NCI-H2196 treated with DMSO at 0.1 percent for 48 hours (cell line): ENCODE measurements around the gene C12orf57.

ENCODE experiments used
- DNase-seq: peaks from one replicate; lab custom pipeline; 2025; ENCODE audit not compliant: unreplicated experiment; lab: John Stamatoyannopoulos, UW

C12orf57 gene

DNA sequence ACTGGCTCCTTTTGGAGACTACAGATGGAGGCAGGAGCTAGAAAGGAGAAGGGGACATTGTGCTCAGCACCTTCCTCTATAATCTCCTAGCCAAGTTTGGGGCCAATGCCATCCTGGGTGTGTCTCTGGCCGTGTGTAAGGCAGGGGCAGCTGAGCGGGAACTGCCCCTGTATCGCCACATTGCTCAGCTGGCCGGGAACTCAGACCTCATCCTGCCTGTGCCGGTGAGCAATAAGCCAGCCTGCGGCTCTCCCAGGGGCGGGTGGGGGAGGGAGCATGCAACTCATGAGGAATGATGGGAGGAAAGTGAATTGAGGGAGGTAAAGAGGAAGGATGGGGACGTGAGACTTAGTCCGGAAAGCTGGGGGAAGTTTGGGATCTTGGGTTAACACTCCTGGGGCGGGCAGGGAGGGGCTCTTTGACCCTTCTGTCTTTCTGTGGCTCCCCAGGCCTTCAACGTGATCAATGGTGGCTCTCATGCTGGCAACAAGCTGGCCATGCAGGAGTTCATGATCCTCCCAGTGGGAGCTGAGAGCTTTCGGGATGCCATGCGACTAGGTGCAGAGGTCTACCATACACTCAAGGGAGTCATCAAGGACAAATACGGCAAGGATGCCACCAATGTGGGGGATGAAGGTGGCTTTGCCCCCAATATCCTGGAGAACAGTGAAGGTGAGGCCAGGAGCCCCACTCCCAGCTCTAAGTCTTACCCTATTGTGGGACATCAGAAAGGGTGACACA, 26.2 kb upstream of the C12orf57 start:
- DNase-seq: no peak

GRCh38 chr12:6919588-6919987, 24.2 kb upstream of the C12orf57 start:
- DNase-seq: no peak

DNA sequence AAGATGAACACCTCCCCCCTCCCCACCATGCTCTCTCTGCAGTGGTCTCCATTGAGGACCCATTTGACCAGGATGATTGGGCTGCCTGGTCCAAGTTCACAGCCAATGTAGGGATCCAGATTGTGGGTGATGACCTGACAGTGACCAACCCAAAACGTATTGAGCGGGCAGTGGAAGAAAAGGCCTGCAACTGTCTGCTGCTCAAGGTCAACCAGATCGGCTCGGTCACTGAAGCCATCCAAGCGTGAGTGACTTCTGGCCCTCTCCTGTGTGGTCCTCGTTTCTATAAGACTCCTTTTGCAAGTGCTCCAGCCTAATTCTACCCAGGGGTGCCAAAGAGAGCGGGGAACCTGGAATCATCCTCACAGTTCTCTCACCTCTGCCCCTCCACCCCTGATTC, 22.3 kb upstream of the C12orf57 start:
- DNase-seq: no peak

- DNase-seq: no peak
Observed at GRCh38 chr12:6921996-6922946, 21.6 kb upstream of the C12orf57 start.

- DNase-seq: no peak
Observed at GRCh38 chr12:6923003-6923732, 20.7 kb upstream of the C12orf57 start.

DNA sequence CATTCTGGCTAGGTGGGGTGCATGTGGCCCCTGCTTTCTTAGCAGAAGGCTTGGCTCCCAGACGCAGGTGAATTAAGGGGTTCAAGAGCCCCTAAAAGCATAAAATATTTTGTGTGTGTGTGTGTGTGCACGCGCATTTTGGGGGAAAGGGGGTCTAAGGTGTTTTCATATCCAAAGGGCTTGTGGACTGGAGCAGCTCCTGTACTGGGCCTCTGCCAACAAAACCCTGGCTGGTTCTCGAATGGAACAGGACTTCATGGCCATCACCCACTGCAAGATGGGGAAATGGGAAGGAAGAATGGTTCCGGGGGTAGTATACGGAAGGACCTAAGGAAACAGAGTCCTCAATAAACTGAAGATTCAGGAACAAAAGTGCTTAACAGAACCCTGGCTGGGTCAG, 20.0 kb upstream of the C12orf57 start:
- no peak for DNase-seq

GRCh38 chr12:6925239-6925539, 18.6 kb upstream of the C12orf57 start:
- DNase-seq: no peak

- DNase-seq: peak; percentile 13
Observed at GRCh38 chr12:6925540-6926279, 18.1 kb upstream of the C12orf57 start.

- peak; percentile 12 for DNase-seq
Observed at GRCh38 chr12:6927379-6928021, 16.3 kb upstream of the C12orf57 start, which contains the start of gene ATN1. Gene ATN1, plus strand, starts transcription at chr12:6927959. Its CDS starts 6,043 bp downstream, at chr12:6934002.

DNA sequence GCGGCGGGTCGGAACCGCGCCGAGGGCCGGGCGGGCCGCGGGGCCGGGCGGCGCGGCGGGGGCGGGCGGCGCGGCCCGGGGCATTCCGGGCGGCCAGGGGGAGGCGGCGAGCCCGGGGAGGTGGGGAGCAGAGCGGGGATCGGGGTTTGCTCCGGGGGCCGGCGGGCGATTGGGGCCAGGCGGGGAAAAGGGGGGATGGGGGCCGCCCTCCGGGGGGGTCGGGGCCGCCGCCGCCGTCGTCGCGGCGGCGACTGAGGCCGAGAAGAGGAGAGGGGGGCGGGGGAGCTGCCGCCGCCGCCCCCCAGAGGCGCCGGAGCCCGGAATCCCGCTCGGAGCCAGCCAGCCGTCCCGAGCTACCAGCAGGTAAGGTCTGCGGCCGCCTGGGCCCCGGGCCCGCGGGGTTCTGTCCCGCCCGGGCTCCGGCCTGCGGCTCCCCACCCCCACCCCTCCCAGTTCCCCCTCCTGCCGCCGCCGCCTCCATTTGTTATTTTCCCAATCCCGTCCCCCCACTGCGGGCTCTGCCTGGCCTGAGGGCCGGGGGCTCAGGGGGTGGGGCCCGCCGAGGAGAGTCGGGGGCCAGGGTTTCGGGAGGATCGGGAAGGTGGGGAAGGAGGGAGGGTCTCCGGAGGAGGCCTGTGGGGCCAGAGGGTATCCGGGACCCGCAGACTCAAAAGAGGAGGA, 15.7 kb upstream of the C12orf57 start:
- no peak for DNase-seq

GRCh38 chr12:6928703-6929407, 15.0 kb upstream of the C12orf57 start:
- DNase-seq: no peak

DNA sequence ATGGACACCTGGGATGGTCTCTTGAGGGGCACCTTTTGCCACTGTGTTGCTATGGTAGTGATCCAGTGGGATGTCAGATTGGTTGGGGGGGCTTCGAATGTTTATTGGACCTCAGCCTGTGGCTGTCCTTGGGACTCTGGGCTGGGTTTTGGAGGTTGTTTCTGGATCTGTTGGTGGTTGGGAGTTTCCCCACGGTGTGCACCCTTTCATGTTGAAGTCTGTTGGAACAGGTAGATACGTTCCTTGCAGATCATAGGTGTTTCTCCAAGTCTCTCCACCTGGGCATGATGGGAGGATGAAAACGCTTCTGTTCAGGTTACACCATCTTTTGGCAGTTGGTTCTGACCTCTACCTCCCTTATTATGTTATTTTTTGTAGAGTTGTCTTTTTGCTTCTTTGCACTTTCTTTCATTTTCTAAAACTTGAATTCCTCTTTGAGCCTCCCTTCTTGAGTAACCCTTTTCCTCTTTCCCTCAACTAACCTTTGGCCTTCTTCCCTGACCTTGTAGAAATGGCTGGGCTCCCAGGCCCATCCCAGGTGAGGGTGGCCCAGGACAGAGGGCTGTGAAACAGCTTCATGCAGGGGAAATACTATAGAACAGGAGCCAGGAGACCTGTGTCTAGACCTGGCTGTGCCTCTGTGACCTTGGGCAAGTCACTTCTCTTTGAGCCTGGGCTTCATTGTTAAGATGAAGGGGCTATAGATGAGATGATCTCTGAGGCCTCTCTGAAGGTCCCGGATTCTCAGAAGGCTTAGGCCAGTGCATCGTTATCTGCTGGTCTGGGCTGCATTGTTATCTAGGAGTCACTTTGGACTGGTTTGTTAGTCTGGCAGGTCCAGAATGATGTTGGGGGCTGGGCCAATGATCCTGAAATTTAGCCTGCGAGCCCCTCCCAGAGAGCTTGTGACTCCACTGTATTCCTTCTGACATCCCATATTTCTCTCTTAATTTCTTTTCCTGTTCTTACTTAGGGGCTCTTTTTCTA, 14.1 kb upstream of the C12orf57 start:
- no peak for DNase-seq

DNA sequence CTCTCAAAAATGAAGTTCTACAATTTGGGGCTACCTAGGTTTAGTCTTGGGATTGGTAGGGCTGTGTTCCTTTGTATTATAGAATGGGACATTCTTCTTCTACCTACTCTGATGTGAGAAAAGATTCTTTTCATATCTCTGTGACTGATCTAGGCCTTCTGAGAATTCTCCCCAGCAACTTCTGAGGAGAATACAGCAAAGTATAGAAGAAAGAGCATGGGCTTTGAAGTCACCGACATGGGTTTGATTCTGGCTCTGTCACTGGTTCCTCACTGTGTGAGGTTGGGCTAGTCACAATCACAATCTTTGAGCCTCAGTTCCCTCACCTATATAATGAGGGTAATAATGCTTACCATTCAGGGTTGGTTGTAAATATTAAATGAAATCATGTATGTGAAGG, 11.1 kb upstream of the C12orf57 start:
- no peak for DNase-seq

GRCh38 chr12:6934110-6934509, 9.7 kb upstream of the C12orf57 start:
- DNase-seq: no peak

- no peak for DNase-seq
Observed at GRCh38 chr12:6935371-6936193, 8.2 kb upstream of the C12orf57 start.

- DNase-seq: no peak
Observed at GRCh38 chr12:6936194-6936635, 7.6 kb upstream of the C12orf57 start.
